Measurements from ENCODE around the gene CRTC2.

GRCh38 chr1:153957744-153958110 is 685 bp downstream of the CRTC2 start:
- no peak for TF ChIP-seq CTCF (IDR thresholded peaks at IDR 0.05; ENCODE audit: insufficient read depth, low read length)
- no peak for TF ChIP-seq REST (IDR thresholded peaks at IDR 0.05; ENCODE audit: insufficient replicate concordance, low read depth)
- no peak; the same call in 1 of the 2 replicates for TF ChIP-seq GABPA (IDR thresholded peaks at IDR 0.05; ENCODE audit: low read depth)
- TF ChIP-seq POLR2AphosphoS5 (IDR thresholded peaks at IDR 0.05; ENCODE audit: low read depth) = no peak
- TF ChIP-seq SPI1 (IDR thresholded peaks at IDR 0.05; ENCODE audit: borderline replicate concordance, low read depth) = no peak
